CD4-positive, alpha-beta T cell treated with Interleukin-12 subunit alpha and Interleukin-12 subunit beta, for 1 hour (primary cell): ENCODE data around the gene MBD3L4.
A peak's percentile ranks its signal among the peaks of the same experiment; 100 is the strongest.
"Not testable (repeated sequence)": the region's sequence is repeated elsewhere in the genome, so short reads cannot be mapped to it uniquely, and the experiment has no call there.

ENCODE experiments used
- DNase-seq: peaks from one replicate; pipeline ENCODE4 v3.0.0-alpha.2; 2020

MBD3L4 gene

GRCh38 chr19:7041563-7041962 lies 1.6 kb upstream of the MBD3L4 start:
- DNase-seq = not testable (repeated sequence)

GRCh38 chr19:7030278-7030677 lies 9.7 kb downstream of the MBD3L4 start, which contains the start of gene MBD3L5:
MBD3L5 (plus strand) TSS chr19:7030578; CDS start chr19:7030612, 34 bp downstream.
- not testable (repeated sequence) for DNase-seq

- not testable (repeated sequence) for DNase-seq
These were observed 11.2 kb downstream of the MBD3L4 start for GRCh38 chr19:7028790-7029189.

DNA sequence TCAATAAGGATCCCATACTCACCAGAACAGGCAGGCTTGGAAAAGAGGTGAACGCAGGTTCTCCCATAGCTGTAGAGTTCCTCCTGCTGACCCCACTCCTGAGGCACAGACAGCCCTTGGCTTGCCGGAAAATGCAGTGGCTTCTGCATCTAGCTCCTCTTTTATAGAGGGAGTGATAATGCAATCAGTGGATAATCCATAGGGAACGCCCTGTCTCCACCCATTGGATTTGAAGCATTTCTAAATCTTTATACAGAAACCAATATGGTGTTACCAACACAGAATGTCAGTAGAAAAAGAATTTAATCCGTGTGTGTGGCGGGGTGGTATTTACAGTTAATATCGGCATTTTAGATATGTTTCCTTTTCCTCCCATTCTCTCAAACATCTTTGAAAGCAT lies 18.6 kb downstream of the MBD3L4 start, which contains the start of gene MBD3L2B:
MBD3L2B (minus strand) TSS at position 101 of the 400 bp plus-strand sequence; CDS start at position 67, 34 bp downstream.
- DNase-seq = not testable (repeated sequence)

DNA sequence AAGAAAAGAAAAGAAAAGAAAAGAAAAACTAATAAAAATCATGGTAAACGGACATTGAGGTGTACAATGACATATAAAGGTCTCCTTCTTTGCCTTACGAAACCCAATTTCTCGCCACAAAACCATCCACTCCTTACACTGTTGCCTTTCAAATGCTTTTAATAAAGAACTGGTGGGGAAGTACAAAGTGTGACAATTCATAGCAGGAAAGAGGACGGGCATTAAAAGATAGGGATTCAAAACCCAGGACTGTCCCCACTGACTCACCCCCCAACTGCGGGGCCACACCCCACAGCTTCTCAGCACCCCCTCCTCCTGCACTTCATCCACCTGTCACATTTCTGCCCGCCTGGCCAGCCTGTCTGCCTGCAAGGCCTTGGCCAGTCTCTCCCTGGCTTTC lies 21.2 kb downstream of the MBD3L4 start:
- no peak for DNase-seq

DNA sequence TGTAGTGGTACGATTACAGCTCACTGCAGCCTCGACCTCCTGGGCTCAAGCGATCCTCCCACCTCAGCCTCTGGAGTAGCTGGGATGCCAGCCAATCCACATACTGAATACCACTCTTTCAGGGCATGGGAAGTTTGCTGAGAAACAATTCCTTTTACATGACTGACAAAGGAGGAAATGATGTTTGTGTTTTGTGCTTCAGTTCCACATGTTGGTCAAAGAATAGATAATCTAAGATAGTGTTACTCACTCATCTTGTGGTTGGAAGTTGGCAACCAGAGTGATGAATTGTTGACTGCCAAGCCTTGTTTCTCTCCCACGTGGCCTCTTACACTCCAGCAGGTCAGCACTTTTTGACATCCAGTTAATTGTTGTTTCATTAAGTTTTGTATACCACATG lies 26.3 kb downstream of the MBD3L4 start:
- DNase-seq = peak; percentile 10

- DNase-seq = no peak
These were observed 29.0 kb downstream of the MBD3L4 start for GRCh38 chr19:7010722-7011593.

- DNase-seq = no peak
These were observed 32.1 kb downstream of the MBD3L4 start for GRCh38 chr19:7007859-7008258.

- DNase-seq = no peak
These were observed 33.8 kb downstream of the MBD3L4 start for GRCh38 chr19:7006135-7006704.

- DNase-seq = no peak
These were observed 35.6 kb downstream of the MBD3L4 start for GRCh38 chr19:7004313-7004931.

DNA sequence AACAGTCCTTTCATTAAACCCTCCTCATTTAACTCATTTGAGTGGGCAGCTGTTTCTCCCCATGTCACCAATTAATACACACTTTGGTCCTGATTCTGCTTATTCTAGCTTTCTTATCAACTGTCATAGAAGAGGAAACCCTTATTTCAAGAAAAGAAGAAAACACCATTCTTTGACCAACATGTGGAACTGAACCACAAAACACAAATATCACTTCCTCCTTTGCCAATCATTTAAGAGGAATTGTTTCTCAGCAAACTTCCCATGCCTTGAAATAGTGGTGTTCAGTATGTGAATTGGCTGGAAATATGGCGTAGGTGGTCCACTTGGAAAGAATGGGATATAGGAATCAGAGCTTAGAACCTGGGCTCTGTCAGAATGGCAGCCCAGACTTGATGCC lies 39.2 kb downstream of the MBD3L4 start:
- DNase-seq = no peak

GRCh38 chr19:7000333-7000732 lies 39.6 kb downstream of the MBD3L4 start:
- DNase-seq = no peak

- no peak for DNase-seq
These were observed 40.0 kb downstream of the MBD3L4 start for GRCh38 chr19:6999933-7000332.

- DNase-seq = no peak
These were observed 42.1 kb downstream of the MBD3L4 start for GRCh38 chr19:6997679-6998445.

- no peak for DNase-seq
These were observed 43.2 kb downstream of the MBD3L4 start for GRCh38 chr19:6996810-6997209.

GRCh38 chr19:6995054-6995453 lies 44.9 kb downstream of the MBD3L4 start:
- DNase-seq = no peak

DNA sequence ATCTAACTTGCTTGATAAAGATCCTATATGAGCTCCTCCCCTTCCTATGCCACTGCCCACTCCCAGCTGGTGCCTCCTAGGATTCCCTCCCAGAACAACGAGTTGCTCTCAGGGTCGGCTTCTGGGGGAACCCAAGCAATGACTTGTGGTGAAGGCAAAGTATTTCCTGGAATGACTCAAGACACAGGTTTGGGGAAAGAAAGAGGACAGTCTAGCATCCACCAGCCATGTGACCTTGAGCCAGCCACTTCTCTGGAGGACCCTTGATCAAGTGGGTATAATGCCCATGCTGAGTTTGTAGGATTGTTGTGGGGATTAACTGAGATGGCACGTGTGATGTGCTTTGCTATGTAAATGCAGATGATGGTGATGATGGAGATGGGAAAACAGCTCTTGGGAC lies 51.7 kb downstream of the MBD3L4 start:
- DNase-seq = no peak

- no peak for DNase-seq
These were observed 52.1 kb downstream of the MBD3L4 start for GRCh38 chr19:6987850-6988249.
